Activated CD4-positive, alpha-beta T cell treated with anti-CD3 and anti-CD28 coated beads, Interleukin-2, amount 50 U/mL, for 16 hours (primary cell): ENCODE measurements around the gene CPNE4.
"Not testable (repeated sequence)": the region's sequence is repeated elsewhere in the genome, so short reads cannot be mapped to it uniquely, and the experiment has no call there.

Source experiments
- DNase-seq: peaks from one replicate; pipeline ENCODE4 v3.0.0-alpha.2; 2020

The CPNE4 gene

GRCh38 chr3:132034486-132035464 is at the start of gene CPNE4:
TSS of gene CPNE4 (minus strand) at chr3:132035014.
- peak; percentile 81 for DNase-seq

GRCh38 chr3:132083583-132084279 is 48.9 kb upstream of the CPNE4 start:
- DNase-seq = no peak

GRCh38 chr3:132083159-132083558 is 48.3 kb upstream of the CPNE4 start:
- no peak for DNase-seq

GRCh38 chr3:132079147-132079546 is 44.3 kb upstream of the CPNE4 start:
- DNase-seq = no peak

GRCh38 chr3:132073771-132074170 is 39.0 kb upstream of the CPNE4 start:
- DNase-seq = no peak

GRCh38 chr3:132071043-132071442 is 36.2 kb upstream of the CPNE4 start:
- DNase-seq = no peak

- no peak for DNase-seq
These were observed 29.3 kb upstream of the CPNE4 start for GRCh38 chr3:132064114-132064513.

GRCh38 chr3:132062535-132062934 is 27.7 kb upstream of the CPNE4 start:
- DNase-seq = no peak

- no peak for DNase-seq
These were observed 21.1 kb upstream of the CPNE4 start for GRCh38 chr3:132055872-132056271.

GRCh38 chr3:132047209-132047608 is 12.4 kb upstream of the CPNE4 start:
- DNase-seq = no peak

GRCh38 chr3:132044874-132045273 is 10.1 kb upstream of the CPNE4 start:
- not testable (repeated sequence) for DNase-seq

- DNase-seq = no peak
These were observed 7.9 kb upstream of the CPNE4 start for GRCh38 chr3:132042681-132043080.

GRCh38 chr3:132038198-132038825 is 3.5 kb upstream of the CPNE4 start:
- peak; percentile 10 for DNase-seq

- no peak for DNase-seq
These were observed 2.8 kb upstream of the CPNE4 start for GRCh38 chr3:132037581-132037980.

GRCh38 chr3:132037056-132037455 is 2.2 kb upstream of the CPNE4 start:
- no peak for DNase-seq

- no peak for DNase-seq
These were observed 723 bp downstream of the CPNE4 start for GRCh38 chr3:132034097-132034485.

GRCh38 chr3:132033471-132033870 is 1.3 kb downstream of the CPNE4 start:
- no peak for DNase-seq

GRCh38 chr3:132032959-132033358 is 1.9 kb downstream of the CPNE4 start:
- DNase-seq = no peak

GRCh38 chr3:132029182-132029902 is 5.5 kb downstream of the CPNE4 start:
- peak; percentile 71 for DNase-seq

- DNase-seq = no peak
These were observed 11.9 kb downstream of the CPNE4 start for GRCh38 chr3:132022914-132023313.

GRCh38 chr3:132020058-132020457 is 14.8 kb downstream of the CPNE4 start:
- DNase-seq = no peak

- no peak for DNase-seq
These were observed 17.7 kb downstream of the CPNE4 start for GRCh38 chr3:132017137-132017536.
